Stomach (tissue), 9 donors: ENCODE data around the gene HTR5A. TPM values are rescaled to one million over a fixed set of nuclear protein-coding genes. Genes with fewer than 3 reads are reported as not detected.

Experiments
- DNase-seq, 2 donors: peaks; one replicate each; pipeline versions ENCODE4 v3.0.0 to v3.0.0-alpha.2; 2013 to 2019
- H3K27ac ChIP-seq, 5 donors: fragments of 200-600 bp in 4 of 5; sonication (generic) in 4 of 5; one replicate each; pipeline ENCODE4 v1.5.1; 2013 to 2019; ENCODE audit warnings: mild to moderate bottlenecking in 1 of 5, moderate library complexity in 1 of 5
- H3K27me3 ChIP-seq, 3 donors: fragments of 200-600 bp; sonication (generic); one replicate each; pipeline ENCODE4 v1.5.1; 2017 to 2019; ENCODE audit warnings: mixed run types in 1 of 3
- H3K36me3 ChIP-seq, 4 donors: fragments of 200-600 bp; sonication (generic); 1 replicate in 3 of 4; 2 replicates in 1 of 4; pipeline ENCODE4 v1.5.1; 2016 to 2019
- H3K4me1 ChIP-seq, 4 donors: fragments of 200-600 bp; sonication (generic); one replicate each; pipeline ENCODE4 v1.5.1; 2016 to 2019
- H3K4me3 ChIP-seq, 4 donors: fragments of 200-600 bp; sonication (generic) in 3 of 4; one replicate each; pipeline ENCODE4 v1.5.1; 2016 to 2019; ENCODE audit warnings: mild to moderate bottlenecking in 1 of 4
- H3K9me3 ChIP-seq, 4 donors: fragments of 200-600 bp; sonication (generic); one replicate each; pipeline ENCODE4 v1.5.1; 2016 to 2019
- CTCF ChIP-seq, 7 experiments: fragments of 450-650 bp in 4 of 7; fragments of 200-600 bp in 3 of 7; sonication (generic) in 3 of 7; IDR thresholded peaks; one replicate each; pipeline ENCODE4 v1.5.1; 2016 to 2019; ENCODE audit warnings: antibody characterized with exemption in 7 of 7, control low read depth in 2 of 7, mild to moderate bottlenecking in 1 of 7
- EP300 ChIP-seq: sonication (generic); formaldehyde crosslinking; IDR thresholded peaks from one replicate; pipeline ENCODE4 v1.6.1; 2017; ENCODE audit warnings: antibody characterized with exemption
- POLR2A ChIP-seq, 4 donors: fragments of 450-650 bp; IDR thresholded peaks; one replicate each; pipeline ENCODE4 v1.6.1; 2016; ENCODE audit warnings: antibody characterized with exemption in 4 of 4, control low read depth in 2 of 4, mild to moderate bottlenecking in 1 of 4, moderate library complexity in 1 of 4
- POLR2AphosphoS5 ChIP-seq, 3 donors: sonication (generic); formaldehyde crosslinking; IDR thresholded peaks; one replicate each; pipeline ENCODE4 v1.6.1; 2016; ENCODE audit warnings: antibody characterized with exemption in 3 of 3
- WGBS, 5 donors: extraction: QIAGEN DNeasy Blood & Tissue Kit in 3 of 5; methylation state at CpG; one replicate each; pipeline versions ENCODE4 v1.1.5 to v1.1.7; 2013 to 2018; 5-methylcytosine and 5-hydroxymethylcytosine counted together
- intact Hi-C: fragments of 100-400 bp; cut with DNase I; formaldehyde crosslinking; loops from one replicate; pipeline ENCODE4 v1.15.1; 2023; ENCODE audit warnings: low total_unique reads
- polyA plus RNA-seq, 3 donors: library from polyadenylated mRNA; stranded (reverse); fragments of 200-250 nt; gene quantifications; one replicate each; pipeline ENCODE4 v1.2.3, GENCODE V29; 2013
- total RNA-seq, 5 donors: library from RNA; depleted of rRNA; stranded (reverse); fragments of >200 nt; gene quantifications; one replicate each; pipeline versions ENCODE4 v1.1.0 to v1.2.3, GENCODE V29; 2014 to 2016
- donor health status: healthy with polysubstance abuse.
- donor health status: Bipolar disorder and iron deficiency.
- donor health status: healthy.

Gene HTR5A
- total and polyA plus RNA-seq, 8 donors, result not detected

- Histone ChIP-seq H3K4me3 (no peak overlapping the region), H3K27me3 (no peaks in the 10 kb centered on the region), H3K9me3 (no peaks in the 10 kb centered on the region), H3K36me3 (no peaks in the 10 kb centered on the region), H3K27ac (no peak overlapping the region), H3K4me1 (no peaks in the 10 kb centered on the region)
- no peak for TF ChIP-seq POLR2A (IDR thresholded peaks at IDR 0.05)
- no peak for TF ChIP-seq EP300
- no peak for TF ChIP-seq POLR2AphosphoS5 (IDR thresholded peaks at IDR 0.05)
- TF ChIP-seq CTCF (IDR thresholded peaks at IDR 0.05), result no peak
- 84 to 95% (median 89%) methylated on average over 4 of the region's 4 CpGs for WGBS, 5 donors
- intact Hi-C loops, result no loop called here
- DNase-seq, result no peak
Measured at GRCh38 chr7:155051355-155051754, 18.8 kb upstream of the HTR5A start.

GRCh38 chr7:155053002-155053401 lies 17.1 kb upstream of the HTR5A start:
- 76 to 83% (median 77%) methylated on average over 12 of the region's 12 CpGs for WGBS, 5 donors

GRCh38 chr7:155054761-155055160 lies 15.4 kb upstream of the HTR5A start:
- Histone ChIP-seq H3K36me3 (no peaks in the 10 kb centered on the region), H3K27me3 (peaks cover 0 to 10% (median 0%) of the 10 kb centered on the region in 3 donors), H3K27ac (no peak overlapping the region), H3K9me3 (no peaks in the 10 kb centered on the region), H3K4me3 (no peak overlapping the region), H3K4me1 (no peaks in the 10 kb centered on the region)
- no peak for DNase-seq
- 46 to 86% (median 80%) methylated on average over 2 of the region's 2 CpGs for WGBS, 5 donors
- intact Hi-C loops, result no loop called here
- TF ChIP-seq POLR2A (IDR thresholded peaks at IDR 0.05) (no peak), EP300 (no peak), POLR2AphosphoS5 (IDR thresholded peaks at IDR 0.05) (no peak), CTCF (IDR thresholded peaks at IDR 0.05) (no peak)

More at GRCh38 chr7:155053002-155053401, 17.1 kb upstream of the HTR5A start:
- intact Hi-C loops, result no loop called here
- no peak for DNase-seq
- no peak for TF ChIP-seq POLR2A (IDR thresholded peaks at IDR 0.05)
- no peak for TF ChIP-seq EP300
- TF ChIP-seq CTCF (IDR thresholded peaks at IDR 0.05), result no peak
- Histone ChIP-seq H3K27ac (no peak overlapping the region), H3K4me3 (no peak overlapping the region), H3K36me3 (no peaks in the 10 kb centered on the region), H3K4me1 (no peaks in the 10 kb centered on the region), H3K9me3 (no peaks in the 10 kb centered on the region), H3K27me3 (peaks cover 0 to 8% (median 0%) of the 10 kb centered on the region in 3 donors)

GRCh38 chr7:155057076-155057475 lies 13.0 kb upstream of the HTR5A start:
- 69 to 77% (median 74%) methylated on average over 7 of the region's 7 CpGs for WGBS, 5 donors
- intact Hi-C loops, result no loop called here
- no peaks in the 10 kb centered on the region for H3K4me1 ChIP-seq

GRCh38 chr7:155058896-155059295 lies 11.2 kb upstream of the HTR5A start:
- H3K4me1 ChIP-seq, result no peaks in the 10 kb centered on the region
- no peak for TF ChIP-seq POLR2AphosphoS5 (IDR thresholded peaks at IDR 0.05)
- TF ChIP-seq EP300, result no peak
- no peak for TF ChIP-seq POLR2A (IDR thresholded peaks at IDR 0.05)
- TF ChIP-seq CTCF (IDR thresholded peaks at IDR 0.05), result no peak
- H3K27ac ChIP-seq, result no peak overlapping the region
- no peak overlapping the region for H3K4me3 ChIP-seq
- 67 to 80% (median 76%) methylated on average over 4 of the region's 4 CpGs for WGBS, 5 donors
- H3K36me3 ChIP-seq, result no peaks in the 10 kb centered on the region
- DNase-seq, result no peak
- H3K9me3 ChIP-seq, result no peaks in the 10 kb centered on the region
- peaks cover 0 to 15% (median 0%) of the 10 kb centered on the region in 3 donors for H3K27me3 ChIP-seq
- intact Hi-C loops, result no loop called here

More at GRCh38 chr7:155057076-155057475, 13.0 kb upstream of the HTR5A start:
- no peaks in the 10 kb centered on the region for H3K9me3 ChIP-seq
- no peak for DNase-seq
- TF ChIP-seq POLR2A (IDR thresholded peaks at IDR 0.05) (no peak), POLR2AphosphoS5 (IDR thresholded peaks at IDR 0.05) (no peak)
- H3K4me3 ChIP-seq, result no peak overlapping the region
- H3K27me3 ChIP-seq, result peaks cover 0 to 15% (median 0%) of the 10 kb centered on the region in 3 donors
- no peaks in the 10 kb centered on the region for H3K36me3 ChIP-seq
- H3K27ac ChIP-seq, result no peak overlapping the region
